HepG2 (cell line): ENCODE measurements around the gene PCBP4. TPM values are rescaled to one million over a fixed set of nuclear protein-coding genes. Genes with fewer than 3 reads are reported as not detected.
A peak's percentile ranks its signal among the peaks of the same experiment; 100 is the strongest.

ENCODE experiments used
- ARID2 ChIP-seq: sonication (generic); formaldehyde crosslinking; IDR thresholded peaks from 2 replicates; pipeline ENCODE4 v1.8.1; 2022; ENCODE audit warnings: mild to moderate bottlenecking, missing genetic modification reagents, borderline replicate concordance
- ATF2 ChIP-seq: sonication (generic); formaldehyde crosslinking; IDR thresholded peaks from 2 replicates; pipeline ENCODE4 v1.4.0; 2020; ENCODE audit warnings: missing genetic modification reagents
- BATF2 ChIP-seq: sonication (generic); formaldehyde crosslinking; IDR thresholded peaks from 2 replicates; pipeline ENCODE4 v1.8.0; 2022; ENCODE audit warnings: mild to moderate bottlenecking, missing genetic modification reagents, moderate library complexity
- FOXK1 ChIP-seq: sonication (generic); formaldehyde crosslinking; IDR thresholded peaks from 2 replicates; pipeline ENCODE4 v1.4.0; 2020; ENCODE audit warnings: low read depth, missing genetic modification reagents, borderline replicate concordance
- HMGA1 ChIP-seq: sonication (generic); formaldehyde crosslinking; conservative IDR thresholded peaks from 2 replicates; pipeline ENCODE4 v1.4.0; 2020; ENCODE audit warnings: missing genetic modification reagents
- HNRNPH1 ChIP-seq: fragments of 200-400 bp; formaldehyde crosslinking; optimal IDR thresholded peaks from 2 replicates; pipeline ENCODE3; 2017; ENCODE audit warnings: mild to moderate bottlenecking, low read depth, low read length
- HOXD1 ChIP-seq: sonication (generic); formaldehyde crosslinking; IDR thresholded peaks from 2 replicates; pipeline ENCODE4 v1.5.0; 2020; ENCODE audit warnings: missing genetic modification reagents
- IRF2 ChIP-seq: IDR thresholded peaks from 2 replicates; pipeline ENCODE4 v1.6.1; 2018; ENCODE audit warnings: missing genetic modification reagents, missing compliant biosample characterization
- NBN ChIP-seq: fragments of 450-650 bp; conservative IDR thresholded peaks from 2 replicates; pipeline ENCODE4 v1.6.1; 2017
- PHF20 ChIP-seq: sonication (generic); formaldehyde crosslinking; IDR thresholded peaks from 2 replicates; pipeline ENCODE4 v1.5.0; 2020; ENCODE audit warnings: mild to moderate bottlenecking, missing genetic modification reagents
- POGK ChIP-seq: sonication (generic); formaldehyde crosslinking; conservative IDR thresholded peaks from 2 replicates; pipeline ENCODE4 v1.8.0; 2022; ENCODE audit warnings: mild to moderate bottlenecking, moderate library complexity, missing genetic modification reagents
- PREB ChIP-seq: sonication (generic); formaldehyde crosslinking; IDR thresholded peaks from 2 replicates; pipeline ENCODE4 v1.4.0; 2020; ENCODE audit warnings: missing genetic modification reagents
- RARG ChIP-seq: sonication (generic); formaldehyde crosslinking; IDR thresholded peaks from 2 replicates; pipeline ENCODE4 v1.4.0; 2020; ENCODE audit warnings: low read depth, mild to moderate bottlenecking, missing genetic modification reagents
- RELA ChIP-seq: sonication (generic); formaldehyde crosslinking; IDR thresholded peaks from 2 replicates; pipeline ENCODE4 v1.4.0; 2020; ENCODE audit warnings: missing genetic modification reagents
- SIN3B ChIP-seq: fragments of 150-350 bp; IDR thresholded peaks from 2 replicates; pipeline ENCODE4 v1.6.1; 2014; ENCODE audit warnings: low read length
- ZBTB38 ChIP-seq: sonication (generic); formaldehyde crosslinking; IDR thresholded peaks from 2 replicates; pipeline ENCODE4 v1.5.1; 2020; ENCODE audit warnings: mild to moderate bottlenecking, missing genetic modification reagents
- ZFP90 ChIP-seq: sonication (generic); formaldehyde crosslinking; IDR thresholded peaks from 2 replicates; pipeline ENCODE4 v1.8.0; 2022; ENCODE audit warnings: missing genetic modification reagents, mild to moderate bottlenecking, inconsistent platforms, borderline replicate concordance
- ZKSCAN1 ChIP-seq: fragments of 150-350 bp; IDR thresholded peaks from 2 replicates; pipeline ENCODE4 v1.6.1; 2014; ENCODE audit warnings: low read length
- ZKSCAN5 ChIP-seq: sonication (generic); formaldehyde crosslinking; IDR thresholded peaks from 2 replicates; pipeline ENCODE4 v1.5.1; 2020; ENCODE audit warnings: mild to moderate bottlenecking, missing genetic modification reagents
- ZNF281 ChIP-seq: sonication (generic); formaldehyde crosslinking; IDR thresholded peaks from 2 replicates; pipeline ENCODE4 v1.4.0; 2020; ENCODE audit warnings: missing genetic modification reagents, borderline replicate concordance
- ZNF30 ChIP-seq: sonication (generic); formaldehyde crosslinking; IDR thresholded peaks from 2 replicates; pipeline ENCODE4 v1.5.0; 2020; ENCODE audit warnings: mild to moderate bottlenecking, missing genetic modification reagents
- ZNF550 ChIP-seq: sonication (generic); formaldehyde crosslinking; IDR thresholded peaks from 2 replicates; pipeline ENCODE4 v1.4.0; 2020; ENCODE audit warnings: mild to moderate bottlenecking, missing genetic modification reagents, borderline replicate concordance
- ZNF562 ChIP-seq: sonication (generic); formaldehyde crosslinking; IDR thresholded peaks from 2 replicates; pipeline ENCODE4 v1.8.0; 2022; ENCODE audit warnings: missing genetic modification reagents, borderline replicate concordance
- ZNF709 ChIP-seq: sonication (generic); formaldehyde crosslinking; IDR thresholded peaks from 2 replicates; pipeline ENCODE4 v1.5.0; 2020; ENCODE audit warnings: mild to moderate bottlenecking, missing genetic modification reagents
- ZNF792 ChIP-seq: IDR thresholded peaks from 2 replicates; pipeline ENCODE4 v1.6.1; 2016
- polyA plus RNA-seq, 8 experiments: library from polyadenylated mRNA; depleted of rRNA in 3 of 8; stranded (reverse) in 7 of 8; unstranded in 1 of 8; fragments of >200 nt; fragmentation: Illumina TruSeq in 4 of 8; extraction: Trizol in 4 of 8; gene quantifications; 2 replicates each; pipeline versions ENCODE4 v1.2.1 to v1.2.3, GENCODE V29; 2011 to 2016; ENCODE audit warnings: low read depth in 4 of 8, missing spikeins in 1 of 8, mixed read lengths in 1 of 8; ENCODE audit not compliant: insufficient read depth in 1 of 8
- total RNA-seq, 5 experiments: library from RNA; depleted of rRNA; stranded (reverse); fragments of >200 nt; fragmentation: Illumina TruSeq; extraction: Trizol; gene quantifications; 2 replicates each; pipeline ENCODE4 v1.2.3, GENCODE V29; 2016; ENCODE audit warnings: low read depth in 1 of 5

Gene PCBP4
- total and polyA plus RNA-seq, 2 of the 13 experiments (the other 11 are each of a cell fraction or from before 2014, with no cell fraction given): 36.8 to 51.3 TPM

GRCh38 chr3:52001443-52001974 lies 34.3 kb upstream of the PCBP4 start (continued):
- no peak for TF ChIP-seq POGK (CRISPR knock-in tag)
- 0 out of 2 replicates have a peak, but pooled peaks have one; percentile 39 for TF ChIP-seq IRF2
- TF ChIP-seq ZFP90 (CRISPR knock-in tag): no peak
- TF ChIP-seq BATF2 (CRISPR knock-in tag): no peak
- TF ChIP-seq ARID2 (CRISPR knock-in tag): no peak
- no peak for TF ChIP-seq FOXK1
- no peak for TF ChIP-seq ZNF709 (CRISPR knock-in tag)
- no peak for TF ChIP-seq NBN
- TF ChIP-seq ZKSCAN1: no peak
- TF ChIP-seq ZKSCAN5 (CRISPR knock-in tag): no peak
- TF ChIP-seq ZNF550 (CRISPR knock-in tag): no peak
- peak; percentile 55; the same call in 1 of the 2 replicates for TF ChIP-seq ATF2 (CRISPR knock-in tag)
- TF ChIP-seq PHF20 (CRISPR knock-in tag): no peak
- TF ChIP-seq RARG (CRISPR knock-in tag): no peak
- TF ChIP-seq ZNF30 (CRISPR knock-in tag): no peak
- no peak for TF ChIP-seq ZNF281
- no peak for TF ChIP-seq HNRNPH1
- no peak for TF ChIP-seq RELA
- no peak for TF ChIP-seq PREB
- no peak for TF ChIP-seq HMGA1 (CRISPR knock-in tag)
- TF ChIP-seq ZBTB38 (CRISPR knock-in tag): 0 out of 2 replicates have a peak, but pooled peaks have one; percentile 13
- TF ChIP-seq ZNF792 (CRISPR knock-in tag): 0 out of 2 replicates have a peak, but pooled peaks have one; percentile 30
- no peak for TF ChIP-seq HOXD1 (CRISPR knock-in tag)
- TF ChIP-seq ZNF562: no peak
- no peak for TF ChIP-seq SIN3B
